Testis (tissue), 3 donors: ENCODE measurements around the gene MED9. TPM values are rescaled to one million over a fixed set of nuclear protein-coding genes. Genes with fewer than 3 reads are reported as not detected.
"Not testable (repeated sequence)": the region's sequence is repeated elsewhere in the genome, so short reads cannot be mapped to it uniquely, and the experiment has no call there.

ENCODE experiments used
- DNase-seq: peaks from one replicate; pipeline ENCODE4 v3.0.0-alpha.2; 2019
- H3K27ac ChIP-seq, 2 donors: fragments of 200-600 bp; sonication (generic); one replicate each; pipeline ENCODE4 v1.5.1; 2019
- H3K27me3 ChIP-seq: fragments of 200-600 bp; sonication (generic); one replicate; pipeline ENCODE4 v1.5.1; 2019
- H3K36me3 ChIP-seq: fragments of 200-600 bp; sonication (generic); one replicate; pipeline ENCODE4 v1.5.1; 2017; ENCODE audit warnings: low read depth; ENCODE audit errors: missing control alignments
- H3K4me1 ChIP-seq: fragments of 200-600 bp; sonication (generic); one replicate; pipeline ENCODE4 v1.5.1; 2019
- H3K4me3 ChIP-seq, 2 donors: fragments of 200-600 bp; sonication (generic); one replicate each; pipeline ENCODE4 v1.5.1; 2017 to 2019
- H3K9me3 ChIP-seq: fragments of 200-600 bp; sonication (generic); one replicate; pipeline ENCODE4 v1.5.1; 2017
- CTCF ChIP-seq, 3 experiments: fragments of 450-650 bp in 2 of 3; fragments of 200-600 bp in 1 of 3; sonication (generic) in 1 of 3; IDR thresholded peaks; one replicate each; pipeline ENCODE4 v1.5.1; 2016 to 2019; ENCODE audit warnings: antibody characterized with exemption in 3 of 3, mild to moderate bottlenecking in 2 of 3, moderate library complexity in 1 of 3
- POLR2A ChIP-seq: fragments of 450-650 bp; IDR thresholded peaks from one replicate; pipeline ENCODE4 v1.6.1; 2017; ENCODE audit warnings: antibody characterized with exemption, mild to moderate bottlenecking, moderate library complexity
- WGBS, 2 donors: methylation state at CpG; one replicate each; pipeline ENCODE4 v1.1.5; 2018; 5-methylcytosine and 5-hydroxymethylcytosine counted together
- intact Hi-C: fragments of 100-400 bp; cut with DNase I; formaldehyde crosslinking; loops from one replicate; pipeline ENCODE4 v1.15.1; 2023; ENCODE audit warnings: low total_unique reads
- polyA plus RNA-seq: library from polyadenylated mRNA; stranded (reverse); fragments of 350-450 nt; fragmentation: Illumina TruSeq; extraction: RNeasy Lipid Tissue Mini Kit (QIAGEN cat#74804); gene quantifications from one replicate; pipeline ENCODE4 v1.2.3, GENCODE V29; 2014; ENCODE audit warnings: low read depth, low replicate concordance; ENCODE audit not compliant: insufficient read depth
- total RNA-seq, 2 donors: library from RNA; depleted of rRNA; stranded (reverse); fragments of >200 nt; gene quantifications; one replicate each; pipeline ENCODE4 v1.2.3, GENCODE V29; 2016

The MED9 gene
- total and polyA plus RNA-seq, 3 donors from 2014 or later = 18.8 to 42.6 (median 35.9) TPM

GRCh38 chr17:17454276-17454675, 22.5 kb upstream of the MED9 start:
- H3K9me3 ChIP-seq = no peaks in the 10 kb centered on the region
- no peaks in the 10 kb centered on the region for H3K36me3 ChIP-seq
- H3K27me3 ChIP-seq = no peaks in the 10 kb centered on the region
- WGBS, 2 donors = 75 to 90% methylated on average over 1 of the region's 1 CpG
- H3K4me3 ChIP-seq = no peak overlapping the region
- TF ChIP-seq CTCF (IDR thresholded peaks at IDR 0.05) (no peak), POLR2A (no peak)
- intact Hi-C loops = no loop called here
- H3K27ac ChIP-seq = no peak overlapping the region
- no peak for DNase-seq
- H3K4me1 ChIP-seq = no peaks in the 10 kb centered on the region

- 81% methylated on average over 1 of the region's 1 CpG; no CpG with 5 or more reads in 1 of the 2 donors for WGBS, 2 donors
Observed at GRCh38 chr17:17454700-17455099, 22.1 kb upstream of the MED9 start.

GRCh38 chr17:17455173-17455572, 21.6 kb upstream of the MED9 start:
- H3K4me3 ChIP-seq = no peak overlapping the region
- H3K27me3 ChIP-seq = no peaks in the 10 kb centered on the region
- H3K9me3 ChIP-seq = no peaks in the 10 kb centered on the region
- H3K36me3 ChIP-seq = no peaks in the 10 kb centered on the region
- intact Hi-C loops = no loop called here
- no peak overlapping the region for H3K27ac ChIP-seq
- no peak for TF ChIP-seq POLR2A
- TF ChIP-seq CTCF (IDR thresholded peaks at IDR 0.05) = no peak
- DNase-seq = no peak
- WGBS, 2 donors = 82 to 87% methylated on average over 4 of the region's 4 CpGs
- H3K4me1 ChIP-seq = no peaks in the 10 kb centered on the region

More at GRCh38 chr17:17454700-17455099, 22.1 kb upstream of the MED9 start:
- DNase-seq, H3K27me3 ChIP-seq, intact Hi-C loops, H3K4me3 ChIP-seq, H3K4me1 ChIP-seq, H3K27ac ChIP-seq, H3K9me3 ChIP-seq, H3K36me3 ChIP-seq: not testable (repeated sequence)

- TF ChIP-seq CTCF (IDR thresholded peaks at IDR 0.05) (no peak), POLR2A (no peak)
- WGBS, 2 donors = 87 to 94% methylated on average over 19 of the region's 19 CpGs
- Histone ChIP-seq H3K27me3 (no peaks in the 10 kb centered on the region), H3K4me3 (no peak overlapping the region), H3K36me3 (no peaks in the 10 kb centered on the region), H3K9me3 (no peaks in the 10 kb centered on the region), H3K27ac (no peak overlapping the region), H3K4me1 (no peaks in the 10 kb centered on the region)
- DNase-seq = no peak
- intact Hi-C loops = no loop called here
Observed at GRCh38 chr17:17456251-17456650, 20.5 kb upstream of the MED9 start.

- Histone ChIP-seq H3K27ac (no peak overlapping the region), H3K27me3 (no peaks in the 10 kb centered on the region), H3K4me3 (no peak overlapping the region), H3K9me3 (no peaks in the 10 kb centered on the region), H3K4me1 (no peaks in the 10 kb centered on the region), H3K36me3 (no peaks in the 10 kb centered on the region)
- TF ChIP-seq CTCF (IDR thresholded peaks at IDR 0.05) = no peak
- TF ChIP-seq POLR2A = no peak
- no peak for DNase-seq
- intact Hi-C loops = no loop called here
- 96 to 97% methylated on average over 2 of the region's 2 CpGs for WGBS, 2 donors
Observed at GRCh38 chr17:17457680-17458079, 19.1 kb upstream of the MED9 start.
